ENCODE data around the gene RTCA.
"Not testable (repeated sequence)": the region's sequence is repeated elsewhere in the genome, so short reads cannot be mapped to it uniquely, and the experiment has no call there.

RTCA gene

DNA sequence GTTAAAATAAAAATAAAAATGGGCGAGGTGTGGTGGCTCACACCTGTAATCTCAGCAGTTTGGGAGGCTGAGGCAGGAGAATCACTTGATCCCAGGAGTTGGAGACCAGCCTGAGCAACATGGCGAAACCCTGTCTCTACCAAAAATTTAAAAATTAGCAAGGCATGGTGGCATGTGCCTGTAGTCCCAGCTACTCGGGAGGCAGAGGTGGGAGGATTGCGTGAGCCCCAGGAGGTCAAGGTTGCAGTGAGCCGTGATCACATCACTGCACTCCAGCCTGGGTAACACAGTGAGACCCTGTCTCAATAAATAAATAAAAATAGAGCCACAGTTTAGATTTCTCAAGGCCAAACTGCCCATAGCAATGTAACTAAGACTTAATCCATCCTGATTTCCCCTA, 9.7 kb upstream of the RTCA start:
- not testable (repeated sequence) for H3K4me1 ChIP-seq (ENCODE audit: control insufficient read depth, insufficient read depth, low read length); H3K4me3 ChIP-seq (ENCODE audit: low read length); H3K27ac ChIP-seq (ENCODE audit: low read length); H3K27me3 ChIP-seq (ENCODE audit: control insufficient read depth, insufficient read depth, low read length); H3K36me3 ChIP-seq (ENCODE audit: control insufficient read depth, insufficient read depth, low read length); DNase-seq (ENCODE audit: low read depth, low spot score); H3K9me3 ChIP-seq (ENCODE audit: control insufficient read depth, insufficient read depth, low read length)
- WGBS (ENCODE audit: insufficient coverage, insufficient read length) = no CpG with 5 or more reads among the region's 5 CpGs

DNA sequence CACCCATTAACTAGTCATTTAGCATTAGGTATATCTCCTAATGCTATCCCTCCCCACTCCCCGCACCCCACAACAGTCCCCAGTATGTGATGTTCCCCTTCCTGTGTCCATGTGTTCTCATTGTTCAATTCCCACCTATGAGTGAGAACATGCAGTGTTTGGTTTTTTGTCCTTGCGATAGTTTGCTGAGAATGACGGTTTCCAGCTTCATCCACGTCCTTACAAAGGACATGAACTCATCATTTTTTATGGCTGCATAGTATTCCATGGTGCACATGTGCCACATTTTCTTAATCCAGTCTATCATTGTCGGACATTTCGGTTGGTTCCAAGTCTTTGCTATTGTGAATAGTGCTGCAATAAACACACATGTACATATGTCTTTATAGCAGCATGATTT, 7.6 kb upstream of the RTCA start:
- no CpG with 5 or more reads among the region's 6 CpGs for WGBS (ENCODE audit: insufficient coverage, insufficient read length)
- not testable (repeated sequence) for DNase-seq (ENCODE audit: low read depth, low spot score)

DNA sequence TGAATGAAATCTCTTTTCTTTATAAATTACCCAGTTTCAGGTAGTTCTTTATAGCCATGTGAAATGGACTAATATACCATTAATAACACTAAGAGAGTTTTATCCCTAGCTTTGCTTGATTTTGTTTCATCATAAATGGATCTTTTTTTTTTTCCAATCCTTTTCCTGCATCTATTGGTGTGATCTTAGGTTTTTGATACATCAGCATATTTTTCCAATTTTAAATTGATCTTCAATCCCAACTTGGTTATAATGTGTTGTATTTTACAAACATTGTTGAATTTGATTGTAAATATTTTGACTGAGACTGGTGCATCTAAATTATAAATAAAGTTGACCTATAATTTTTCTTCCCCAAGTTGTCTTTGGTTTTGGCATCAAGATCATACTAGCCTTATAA, 4.3 kb upstream of the RTCA start:
- Histone ChIP-seq H3K4me1 (ENCODE audit: control insufficient read depth, insufficient read depth, low read length) (no peaks in the 10 kb centered on the region), H3K36me3 (ENCODE audit: control insufficient read depth, insufficient read depth, low read length) (no peaks in the 10 kb centered on the region), H3K27me3 (ENCODE audit: control insufficient read depth, insufficient read depth, low read length) (no peaks in the 10 kb centered on the region), H3K9me3 (ENCODE audit: control insufficient read depth, insufficient read depth, low read length) (no peaks in the 10 kb centered on the region), H3K27ac (ENCODE audit: low read length) (no peak overlapping the region), H3K4me3 (ENCODE audit: low read length) (no peak overlapping the region)
- no peak for DNase-seq (ENCODE audit: low read depth, low spot score)

More for the DNA sequence above, 7.6 kb upstream of the RTCA start:
- H3K4me1 ChIP-seq (ENCODE audit: control insufficient read depth, insufficient read depth, low read length); H3K27me3 ChIP-seq (ENCODE audit: control insufficient read depth, insufficient read depth, low read length); H3K9me3 ChIP-seq (ENCODE audit: control insufficient read depth, insufficient read depth, low read length); H3K4me3 ChIP-seq (ENCODE audit: low read length); H3K36me3 ChIP-seq (ENCODE audit: control insufficient read depth, insufficient read depth, low read length); H3K27ac ChIP-seq (ENCODE audit: low read length): not testable (repeated sequence)

DNA sequence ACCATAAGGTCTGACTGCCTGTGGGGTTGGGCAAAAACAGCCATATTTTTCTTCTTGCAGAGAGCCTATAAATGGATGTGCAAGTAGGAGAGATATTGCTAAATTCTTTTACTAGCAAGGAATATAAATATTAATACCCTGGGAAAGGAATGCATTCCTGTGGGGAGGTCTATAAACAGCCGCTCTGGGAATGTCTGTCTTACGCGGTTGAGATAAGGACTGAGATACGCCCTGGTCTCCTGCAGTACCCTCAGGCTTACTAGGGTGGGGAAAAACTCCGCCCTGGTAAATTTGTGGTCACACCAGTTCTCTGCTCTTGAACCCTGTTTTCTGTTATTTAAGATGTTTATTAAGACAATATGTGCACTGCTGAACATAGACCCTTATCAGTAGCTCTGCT, 1.9 kb upstream of the RTCA start:
- not testable (repeated sequence) for H3K4me3 ChIP-seq (ENCODE audit: low read length); H3K4me1 ChIP-seq (ENCODE audit: control insufficient read depth, insufficient read depth, low read length); H3K27ac ChIP-seq (ENCODE audit: low read length); DNase-seq (ENCODE audit: low read depth, low spot score); H3K27me3 ChIP-seq (ENCODE audit: control insufficient read depth, insufficient read depth, low read length); H3K9me3 ChIP-seq (ENCODE audit: control insufficient read depth, insufficient read depth, low read length); H3K36me3 ChIP-seq (ENCODE audit: control insufficient read depth, insufficient read depth, low read length)
- no CpG with 5 or more reads among the region's 5 CpGs for WGBS (ENCODE audit: insufficient coverage, insufficient read length)

DNA sequence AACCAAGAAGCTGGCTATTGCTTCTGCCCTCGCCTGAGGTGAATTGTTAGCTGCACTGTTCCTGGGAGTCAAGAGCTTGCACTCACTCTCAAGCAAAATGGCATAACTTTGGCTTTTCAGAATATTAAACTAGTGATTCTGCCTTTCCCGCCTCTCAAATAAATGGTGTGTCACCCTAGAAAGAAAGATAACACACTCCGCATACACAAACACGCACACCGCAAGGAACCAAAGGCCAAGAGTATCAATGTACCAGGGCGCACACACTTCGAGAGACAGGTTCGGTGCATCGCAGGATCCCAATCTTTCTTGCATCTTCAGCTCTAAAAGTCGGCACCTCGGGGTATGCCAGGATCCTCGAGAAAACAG, 470 bp upstream of the RTCA start:
- peaks cover 6% of the 10 kb centered on the region; the same call in 1 of the 2 replicates for H3K36me3 ChIP-seq (ENCODE audit: control insufficient read depth, insufficient read depth, low read length)
- no peaks in the 10 kb centered on the region for H3K9me3 ChIP-seq (ENCODE audit: control insufficient read depth, insufficient read depth, low read length)
- no peak overlapping the region for H3K27ac ChIP-seq (ENCODE audit: low read length)
- H3K4me3 ChIP-seq (ENCODE audit: low read length) = peak overlapping the region; percentile 78; the same call in 1 of the 2 replicates
- no CpG with 5 or more reads among the region's 12 CpGs for WGBS (ENCODE audit: insufficient coverage, insufficient read length)
- no peaks in the 10 kb centered on the region for H3K4me1 ChIP-seq (ENCODE audit: control insufficient read depth, insufficient read depth, low read length)
- H3K27me3 ChIP-seq (ENCODE audit: control insufficient read depth, insufficient read depth, low read length) = no peaks in the 10 kb centered on the region
- DNase-seq (ENCODE audit: low read depth, low spot score) = no peak

DNA sequence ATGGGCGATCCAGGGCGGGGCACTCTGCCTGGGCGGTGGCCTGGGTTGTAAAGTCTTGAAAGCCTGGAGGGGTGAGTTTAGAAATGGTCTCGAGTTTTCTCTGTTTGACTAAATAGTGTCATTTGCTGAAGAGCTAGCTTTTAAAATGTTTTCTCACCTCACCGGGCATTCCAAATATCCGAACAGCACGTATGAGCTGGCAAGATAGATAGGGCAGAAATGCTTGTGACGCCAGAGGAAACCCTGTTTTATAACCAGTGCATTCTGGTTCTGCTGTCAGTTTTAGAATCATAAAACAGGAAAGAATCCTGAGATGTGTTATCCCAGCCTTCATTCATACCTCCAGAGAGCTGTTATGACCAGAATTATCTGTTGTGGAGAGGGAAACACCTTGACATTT, 725 bp downstream of the RTCA start:
- no peak for DNase-seq (ENCODE audit: low read depth, low spot score)
- H3K36me3 ChIP-seq (ENCODE audit: control insufficient read depth, insufficient read depth, low read length) = peaks cover 6% of the 10 kb centered on the region; the same call in 1 of the 2 replicates
- H3K27ac ChIP-seq (ENCODE audit: low read length) = no peak overlapping the region
- H3K9me3 ChIP-seq (ENCODE audit: control insufficient read depth, insufficient read depth, low read length) = no peaks in the 10 kb centered on the region
- no peaks in the 10 kb centered on the region for H3K4me1 ChIP-seq (ENCODE audit: control insufficient read depth, insufficient read depth, low read length)
- no CpG with 5 or more reads among the region's 8 CpGs for WGBS (ENCODE audit: insufficient coverage, insufficient read length)
- no peaks in the 10 kb centered on the region for H3K27me3 ChIP-seq (ENCODE audit: control insufficient read depth, insufficient read depth, low read length)
- peak overlapping the region; percentile 78; the same call in 1 of the 2 replicates for H3K4me3 ChIP-seq (ENCODE audit: low read length)

DNA sequence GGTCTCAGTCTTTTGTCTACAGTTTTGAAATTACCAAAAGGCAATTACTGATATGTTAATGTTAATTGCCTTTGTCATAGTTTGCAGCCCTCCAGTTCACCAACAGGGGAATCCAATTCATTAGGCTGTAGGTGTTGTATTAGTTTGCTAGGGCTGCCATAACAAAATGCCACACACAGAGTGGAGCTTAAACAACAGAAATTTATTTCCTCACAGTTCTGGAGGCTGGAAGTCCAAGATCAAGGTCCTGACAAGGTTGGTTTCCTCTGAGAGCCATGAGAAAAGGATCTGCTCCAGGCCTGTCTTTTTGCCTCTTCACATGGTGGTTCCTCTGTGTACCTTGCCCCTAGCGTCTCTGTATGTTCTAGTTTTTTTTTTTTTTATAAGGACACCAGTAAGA, 1.3 kb downstream of the RTCA start:
- DNase-seq (ENCODE audit: low read depth, low spot score) = no peak
- Histone ChIP-seq H3K27ac (ENCODE audit: low read length) (no peak overlapping the region), H3K27me3 (ENCODE audit: control insufficient read depth, insufficient read depth, low read length) (no peaks in the 10 kb centered on the region), H3K4me3 (ENCODE audit: low read length) (no peak overlapping the region), H3K4me1 (ENCODE audit: control insufficient read depth, insufficient read depth, low read length) (no peaks in the 10 kb centered on the region), H3K9me3 (ENCODE audit: control insufficient read depth, insufficient read depth, low read length) (no peaks in the 10 kb centered on the region), H3K36me3 (ENCODE audit: control insufficient read depth, insufficient read depth, low read length) (peaks cover 6% of the 10 kb centered on the region; the same call in 1 of the 2 replicates)
- WGBS (ENCODE audit: insufficient coverage, insufficient read length) = no CpG with 5 or more reads among the region's 1 CpG

DNA sequence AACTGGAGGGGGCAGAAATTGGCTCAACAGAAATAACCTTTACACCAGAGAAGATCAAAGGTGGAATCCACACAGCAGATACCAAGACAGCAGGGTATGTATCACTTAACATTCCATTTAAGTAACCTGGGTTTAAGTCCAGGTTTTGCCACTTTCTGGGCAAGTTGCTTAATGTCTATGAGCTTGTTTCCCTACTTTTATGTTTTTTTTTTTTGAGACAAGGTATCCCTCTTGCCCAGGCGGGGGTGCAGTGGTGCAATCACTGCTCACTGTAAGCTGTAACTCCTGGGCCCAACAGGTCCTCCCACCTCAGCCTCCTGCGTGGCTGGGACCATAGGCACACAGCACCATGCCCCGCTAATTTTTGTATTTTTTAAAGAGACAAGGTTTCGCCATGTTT, 2.2 kb downstream of the RTCA start:
- Histone ChIP-seq H3K4me1 (ENCODE audit: control insufficient read depth, insufficient read depth, low read length) (no peaks in the 10 kb centered on the region), H3K4me3 (ENCODE audit: low read length) (no peak overlapping the region), H3K27ac (ENCODE audit: low read length) (no peak overlapping the region), H3K9me3 (ENCODE audit: control insufficient read depth, insufficient read depth, low read length) (no peaks in the 10 kb centered on the region), H3K36me3 (ENCODE audit: control insufficient read depth, insufficient read depth, low read length) (peaks cover 6% of the 10 kb centered on the region; the same call in 1 of the 2 replicates), H3K27me3 (ENCODE audit: control insufficient read depth, insufficient read depth, low read length) (no peaks in the 10 kb centered on the region)
- DNase-seq (ENCODE audit: low read depth, low spot score) = no peak
- no CpG with 5 or more reads among the region's 4 CpGs for WGBS (ENCODE audit: insufficient coverage, insufficient read length)

DNA sequence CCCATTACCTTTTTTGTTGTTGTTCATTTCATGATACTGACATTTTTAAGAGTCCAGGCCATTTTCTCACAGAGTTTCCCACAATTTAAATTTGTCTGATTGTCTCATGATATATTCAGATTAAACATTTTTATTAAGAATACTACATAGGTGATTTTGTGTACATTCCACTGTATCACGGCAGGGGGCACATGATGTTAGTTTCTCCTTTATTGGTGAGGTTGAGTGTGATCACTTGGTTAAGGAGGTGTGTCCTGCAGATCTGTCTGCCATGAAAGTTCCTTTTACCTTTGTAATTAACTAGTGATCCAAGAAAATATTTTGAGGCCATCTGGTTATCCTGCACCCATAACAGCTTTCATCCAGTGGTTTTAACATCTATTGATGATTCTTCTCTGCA, 11.8 kb downstream of the RTCA start:
- Histone ChIP-seq H3K36me3 (ENCODE audit: control insufficient read depth, insufficient read depth, low read length) (peaks cover 6% of the 10 kb centered on the region; the same call in 1 of the 2 replicates), H3K4me1 (ENCODE audit: control insufficient read depth, insufficient read depth, low read length) (no peaks in the 10 kb centered on the region), H3K27me3 (ENCODE audit: control insufficient read depth, insufficient read depth, low read length) (no peaks in the 10 kb centered on the region), H3K27ac (ENCODE audit: low read length) (no peak overlapping the region), H3K9me3 (ENCODE audit: control insufficient read depth, insufficient read depth, low read length) (no peaks in the 10 kb centered on the region), H3K4me3 (ENCODE audit: low read length) (no peak overlapping the region)
- WGBS (ENCODE audit: insufficient coverage, insufficient read length) = no CpG with 5 or more reads among the region's 1 CpG
- DNase-seq (ENCODE audit: low read depth, low spot score) = no peak

DNA sequence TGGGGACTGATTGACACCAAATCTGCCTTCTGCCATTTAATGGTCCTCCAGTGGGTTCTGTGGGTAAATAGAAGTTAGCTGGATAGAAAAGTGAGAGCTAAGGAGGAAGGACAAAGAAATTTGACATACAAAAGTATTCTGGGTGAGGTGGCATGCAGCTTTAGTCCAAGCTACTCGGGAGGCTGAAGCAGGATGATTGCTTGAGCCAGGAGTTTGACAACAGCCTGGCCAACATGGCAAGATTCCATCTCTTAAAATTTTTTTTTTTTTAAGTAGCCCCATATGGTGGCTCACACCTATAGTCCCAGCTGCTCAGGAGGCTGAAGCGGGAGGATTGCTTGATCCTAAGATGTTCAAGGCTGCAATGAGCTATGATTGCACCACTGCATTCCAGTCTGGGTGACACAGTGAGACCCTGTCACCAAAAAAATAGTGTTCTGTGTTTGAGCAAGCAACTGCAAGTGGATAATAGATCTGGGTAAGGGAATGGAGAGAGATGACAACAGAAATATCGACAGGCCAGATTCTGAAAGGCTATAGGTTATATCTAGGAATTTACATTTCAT, 13.4 kb downstream of the RTCA start:
- no peak for DNase-seq (ENCODE audit: low read depth, low spot score)
- no peak overlapping the region for H3K27ac ChIP-seq (ENCODE audit: low read length)
- H3K4me1 ChIP-seq (ENCODE audit: control insufficient read depth, insufficient read depth, low read length) = no peaks in the 10 kb centered on the region
- H3K36me3 ChIP-seq (ENCODE audit: control insufficient read depth, insufficient read depth, low read length) = peaks cover 6% of the 10 kb centered on the region; the same call in 1 of the 2 replicates
- H3K27me3 ChIP-seq (ENCODE audit: control insufficient read depth, insufficient read depth, low read length) = no peaks in the 10 kb centered on the region
- WGBS (ENCODE audit: insufficient coverage, insufficient read length) = no CpG with 5 or more reads among the region's 3 CpGs
- H3K4me3 ChIP-seq (ENCODE audit: low read length) = no peak overlapping the region
- H3K9me3 ChIP-seq (ENCODE audit: control insufficient read depth, insufficient read depth, low read length) = no peaks in the 10 kb centered on the region

DNA sequence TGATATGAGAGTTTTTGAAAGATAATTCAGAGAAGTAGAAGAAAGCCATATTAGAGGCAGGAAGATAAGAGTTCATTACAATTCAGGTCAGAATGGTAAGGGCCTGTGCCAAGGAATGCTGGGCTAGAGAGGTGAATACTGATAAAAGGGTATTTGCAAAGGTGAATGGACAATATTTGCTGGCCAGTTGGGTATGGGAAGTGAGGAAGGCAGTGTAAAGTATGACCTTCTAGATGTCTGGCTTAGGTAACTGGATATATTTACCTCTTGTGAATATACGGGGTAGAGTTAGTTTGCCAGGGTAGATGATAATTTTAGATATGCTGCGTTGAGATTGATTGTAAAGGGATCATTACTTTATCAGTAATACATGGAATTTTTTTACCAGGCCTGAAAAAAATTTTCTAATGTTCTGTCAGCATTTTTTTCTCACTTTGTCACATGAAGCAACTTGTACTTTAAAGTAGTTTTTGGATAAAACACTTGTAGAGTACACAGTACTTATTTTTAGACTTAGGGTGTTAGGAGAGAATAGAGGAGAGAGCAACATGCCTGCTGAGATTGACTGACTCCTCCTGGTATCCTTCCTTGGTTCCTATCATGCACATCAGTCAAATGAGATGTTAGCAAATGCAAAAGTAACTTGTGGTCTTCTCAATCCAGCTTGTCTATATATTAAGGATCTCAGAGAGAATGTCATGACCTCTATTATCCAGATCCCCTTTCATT, 14.1 kb downstream of the RTCA start:
- no peak overlapping the region for H3K27ac ChIP-seq (ENCODE audit: low read length)
- H3K4me1 ChIP-seq (ENCODE audit: control insufficient read depth, insufficient read depth, low read length) = no peaks in the 10 kb centered on the region
- H3K36me3 ChIP-seq (ENCODE audit: control insufficient read depth, insufficient read depth, low read length) = peaks cover 4% of the 10 kb centered on the region; the same call in 1 of the 2 replicates
- 100% methylated on average over 1 of the region's 2 CpGs for WGBS (ENCODE audit: insufficient coverage, insufficient read length)
- no peak overlapping the region for H3K4me3 ChIP-seq (ENCODE audit: low read length)
- no peak for DNase-seq (ENCODE audit: low read depth, low spot score)
- no peaks in the 10 kb centered on the region for H3K9me3 ChIP-seq (ENCODE audit: control insufficient read depth, insufficient read depth, low read length)
- H3K27me3 ChIP-seq (ENCODE audit: control insufficient read depth, insufficient read depth, low read length) = no peaks in the 10 kb centered on the region

Measured in iPS DF 6.9 (cell line).